ENCODE results near the gene MTHFD1L. TPM values are rescaled to one million over a fixed set of nuclear protein-coding genes. Genes with fewer than 3 reads are reported as not detected.
A peak's percentile ranks its signal among the peaks of the same experiment; 100 is the strongest.

The MTHFD1L gene
- total and polyA plus RNA-seq, 9 donors: 17.3 to 26.9 (median 24.9) TPM

- WGBS (ENCODE audit: insufficient coverage): 57% methylated on average over 1 of the region's 12 CpGs
- Histone ChIP-seq H3K27me3 (ENCODE audit: control insufficient read depth, insufficient read depth, low read length) (no peaks in the 10 kb centered on the region), H3K4me1 (ENCODE audit: control insufficient read depth, insufficient read depth, low read length) (peaks cover 14% of the 10 kb centered on the region), H3K36me3 (ENCODE audit: control insufficient read depth, insufficient read depth, low read length) (peaks cover 18% of the 10 kb centered on the region), H3K27ac (ENCODE audit: low read length) (peak overlapping the region; percentile 45), H3K4me3 (ENCODE audit: low read length) (no peak overlapping the region), H3K9me3 (replicated peaks; ENCODE audit: control insufficient read depth, low read depth, low read length) (no peaks in the 10 kb centered on the region)
- DNase-seq: no peak
These were observed 149.7 kb downstream of the MTHFD1L start for GRCh38 chr6:151015101-151015700.

- Histone ChIP-seq H3K4me1 (ENCODE audit: control insufficient read depth, insufficient read depth, low read length) (peaks cover 14% of the 10 kb centered on the region), H3K9me3 (replicated peaks; ENCODE audit: control insufficient read depth, low read depth, low read length) (no peaks in the 10 kb centered on the region), H3K27ac (ENCODE audit: low read length) (no peak overlapping the region), H3K4me3 (ENCODE audit: low read length) (no peak overlapping the region), H3K36me3 (ENCODE audit: control insufficient read depth, insufficient read depth, low read length) (peaks cover 18% of the 10 kb centered on the region), H3K27me3 (ENCODE audit: control insufficient read depth, insufficient read depth, low read length) (no peaks in the 10 kb centered on the region)
- WGBS (ENCODE audit: insufficient coverage): no CpG with 5 or more reads among the region's 6 CpGs
- no peak for DNase-seq
These were observed 150.6 kb downstream of the MTHFD1L start for GRCh38 chr6:151016107-151016506.

- Histone ChIP-seq H3K27ac (ENCODE audit: low read length) (no peak overlapping the region), H3K9me3 (replicated peaks; ENCODE audit: control insufficient read depth, low read depth, low read length) (no peaks in the 10 kb centered on the region), H3K27me3 (ENCODE audit: control insufficient read depth, insufficient read depth, low read length) (no peaks in the 10 kb centered on the region), H3K4me1 (ENCODE audit: control insufficient read depth, insufficient read depth, low read length) (peaks cover 21% of the 10 kb centered on the region), H3K36me3 (ENCODE audit: control insufficient read depth, insufficient read depth, low read length) (peaks cover 18% of the 10 kb centered on the region), H3K4me3 (ENCODE audit: low read length) (no peak overlapping the region)
- no peak for DNase-seq
- no CpG with 5 or more reads among the region's 8 CpGs for WGBS (ENCODE audit: insufficient coverage)
These were observed 152.5 kb downstream of the MTHFD1L start for GRCh38 chr6:151018046-151018445.

- Histone ChIP-seq H3K4me3 (ENCODE audit: low read length) (no peak overlapping the region), H3K9me3 (replicated peaks; ENCODE audit: control insufficient read depth, low read depth, low read length) (no peaks in the 10 kb centered on the region), H3K27me3 (ENCODE audit: control insufficient read depth, insufficient read depth, low read length) (no peaks in the 10 kb centered on the region), H3K4me1 (ENCODE audit: control insufficient read depth, insufficient read depth, low read length) (peaks cover 24% of the 10 kb centered on the region), H3K27ac (ENCODE audit: low read length) (no peak overlapping the region), H3K36me3 (ENCODE audit: control insufficient read depth, insufficient read depth, low read length) (peaks cover 18% of the 10 kb centered on the region)
- no peak for DNase-seq
- 68% methylated on average over 3 of the region's 7 CpGs for WGBS (ENCODE audit: insufficient coverage)
These were observed 153.6 kb downstream of the MTHFD1L start for GRCh38 chr6:151018911-151019782.

GRCh38 chr6:151021896-151022295 is 156.4 kb downstream of the MTHFD1L start:
- H3K4me1 ChIP-seq (ENCODE audit: control insufficient read depth, insufficient read depth, low read length): peaks cover 24% of the 10 kb centered on the region
- peak; percentile 75 for DNase-seq
- H3K36me3 ChIP-seq (ENCODE audit: control insufficient read depth, insufficient read depth, low read length): peaks cover 13% of the 10 kb centered on the region
- no peak overlapping the region for H3K4me3 ChIP-seq (ENCODE audit: low read length)
- peak overlapping the region; percentile 70 for H3K27ac ChIP-seq (ENCODE audit: low read length)
- H3K27me3 ChIP-seq (ENCODE audit: control insufficient read depth, insufficient read depth, low read length): no peaks in the 10 kb centered on the region
- 15% methylated on average over 2 of the region's 4 CpGs for WGBS (ENCODE audit: insufficient coverage)
- no peaks in the 10 kb centered on the region for H3K9me3 ChIP-seq (replicated peaks; ENCODE audit: control insufficient read depth, low read depth, low read length)

- Histone ChIP-seq H3K27me3 (ENCODE audit: control insufficient read depth, insufficient read depth, low read length) (no peaks in the 10 kb centered on the region), H3K9me3 (replicated peaks; ENCODE audit: control insufficient read depth, low read depth, low read length) (no peaks in the 10 kb centered on the region), H3K4me3 (ENCODE audit: low read length) (no peak overlapping the region), H3K36me3 (ENCODE audit: control insufficient read depth, insufficient read depth, low read length) (peaks cover 9% of the 10 kb centered on the region), H3K27ac (ENCODE audit: low read length) (peak overlapping the region; percentile 70), H3K4me1 (ENCODE audit: control insufficient read depth, insufficient read depth, low read length) (peaks cover 24% of the 10 kb centered on the region)
- no peak for DNase-seq
- WGBS (ENCODE audit: insufficient coverage): no CpG with 5 or more reads among the region's 3 CpGs
These were observed 157.0 kb downstream of the MTHFD1L start for GRCh38 chr6:151022492-151022891.

- peaks cover 24% of the 10 kb centered on the region for H3K4me1 ChIP-seq (ENCODE audit: control insufficient read depth, insufficient read depth, low read length)
- peaks cover 2% of the 10 kb centered on the region for H3K36me3 ChIP-seq (ENCODE audit: control insufficient read depth, insufficient read depth, low read length)
- WGBS (ENCODE audit: insufficient coverage): 92% methylated on average over 3 of the region's 5 CpGs
- no peaks in the 10 kb centered on the region for H3K9me3 ChIP-seq (replicated peaks; ENCODE audit: control insufficient read depth, low read depth, low read length)
- no peak for DNase-seq
- no peaks in the 10 kb centered on the region for H3K27me3 ChIP-seq (ENCODE audit: control insufficient read depth, insufficient read depth, low read length)
- H3K27ac ChIP-seq (ENCODE audit: low read length): peak overlapping the region; percentile 32
- H3K4me3 ChIP-seq (ENCODE audit: low read length): no peak overlapping the region
These were observed 157.8 kb downstream of the MTHFD1L start for GRCh38 chr6:151023342-151023741.

GRCh38 chr6:151024597-151024996 is 159.1 kb downstream of the MTHFD1L start:
- no peak for DNase-seq
- WGBS (ENCODE audit: insufficient coverage): no CpG with 5 or more reads among the region's 7 CpGs

GRCh38 chr6:151025076-151025475 is 159.6 kb downstream of the MTHFD1L start:
- 39% methylated on average over 12 of the region's 16 CpGs for whole genome bisulfite sequencing (ENCODE audit: insufficient coverage)
- H3K27ac ChIP-seq (ENCODE audit: low read length): peak overlapping the region; percentile 33
- DNase-seq: peak; percentile 66

More at GRCh38 chr6:151024597-151024996, 159.1 kb downstream of the MTHFD1L start:
- Histone ChIP-seq H3K4me3 (ENCODE audit: low read length) (no peak overlapping the region), H3K4me1 (ENCODE audit: control insufficient read depth, insufficient read depth, low read length) (peaks cover 19% of the 10 kb centered on the region), H3K27ac (ENCODE audit: low read length) (peak overlapping the region; percentile 23), H3K9me3 (replicated peaks; ENCODE audit: control insufficient read depth, low read depth, low read length) (no peaks in the 10 kb centered on the region), H3K27me3 (ENCODE audit: control insufficient read depth, insufficient read depth, low read length) (no peaks in the 10 kb centered on the region), H3K36me3 (ENCODE audit: control insufficient read depth, insufficient read depth, low read length) (no peaks in the 10 kb centered on the region)

GRCh38 chr6:151026041-151026663 is 160.7 kb downstream of the MTHFD1L start:
- Histone ChIP-seq H3K36me3 (ENCODE audit: control insufficient read depth, insufficient read depth, low read length) (no peaks in the 10 kb centered on the region), H3K27me3 (ENCODE audit: control insufficient read depth, insufficient read depth, low read length) (no peaks in the 10 kb centered on the region), H3K4me1 (ENCODE audit: control insufficient read depth, insufficient read depth, low read length) (peaks cover 14% of the 10 kb centered on the region), H3K27ac (ENCODE audit: low read length) (peak overlapping the region; percentile 32), H3K9me3 (replicated peaks; ENCODE audit: control insufficient read depth, low read depth, low read length) (no peaks in the 10 kb centered on the region), H3K4me3 (ENCODE audit: low read length) (no peak overlapping the region)
- WGBS (ENCODE audit: insufficient coverage): 100% methylated on average over 1 of the region's 4 CpGs
- no peak for DNase-seq

More at GRCh38 chr6:151025076-151025475, 159.6 kb downstream of the MTHFD1L start:
- H3K4me3 ChIP-seq (ENCODE audit: low read length): no peak overlapping the region
- H3K4me1 ChIP-seq (ENCODE audit: control insufficient read depth, insufficient read depth, low read length): peaks cover 16% of the 10 kb centered on the region
- no peaks in the 10 kb centered on the region for H3K27me3 ChIP-seq (ENCODE audit: control insufficient read depth, insufficient read depth, low read length)
- no peaks in the 10 kb centered on the region for H3K36me3 ChIP-seq (ENCODE audit: control insufficient read depth, insufficient read depth, low read length)
- no peaks in the 10 kb centered on the region for H3K9me3 ChIP-seq (replicated peaks; ENCODE audit: control insufficient read depth, low read depth, low read length)
